GM06990 (cell line): Measurements from ENCODE around the gene INSYN2A.

Experiments used
- DNase-seq: peaks from one replicate; pipeline ENCODE4 v3.0.0-alpha.2; 2011; ENCODE audit not compliant: insufficient read length; ENCODE audit errors: extremely low read depth
- H3K27me3 ChIP-seq: replicated peaks from 2 replicates; pipeline ENCODE4 v1.6.0; 2011; ENCODE audit warnings: low read length; ENCODE audit not compliant: control insufficient read depth, insufficient read depth
- H3K36me3 ChIP-seq: 2 replicates; pipeline ENCODE4 v1.5.1; 2011; ENCODE audit warnings: low read length; ENCODE audit not compliant: control insufficient read depth, insufficient read depth
- H3K4me3 ChIP-seq: replicated peaks from 2 replicates; pipeline ENCODE4 v1.5.1; 2011; ENCODE audit warnings: low read depth, mild to moderate bottlenecking, control low read depth, low read length
- CTCF ChIP-seq: IDR thresholded peaks from 2 replicates; pipeline ENCODE4 v1.5.1; 2011; ENCODE audit warnings: low read length, control low read depth, mild to moderate bottlenecking, inconsistent platforms; ENCODE audit not compliant: insufficient read depth, poor library complexity, severe bottlenecking

Gene INSYN2A

GRCh38 chr10:127216786-127217185 lies 20.4 kb upstream of the INSYN2A start:
- DNase-seq: no peak
- H3K27me3 ChIP-seq: no peaks in the 10 kb centered on the region
- no peak overlapping the region for H3K4me3 ChIP-seq
- no peak for TF ChIP-seq CTCF
- no peaks in the 10 kb centered on the region for H3K36me3 ChIP-seq

- Histone ChIP-seq H3K27me3 (no peaks in the 10 kb centered on the region), H3K4me3 (no peak overlapping the region), H3K36me3 (no peaks in the 10 kb centered on the region)
- no peak for TF ChIP-seq CTCF
- DNase-seq: no peak
These were observed 19.9 kb upstream of the INSYN2A start for GRCh38 chr10:127216274-127216673.

GRCh38 chr10:127215866-127216265 lies 19.5 kb upstream of the INSYN2A start:
- no peak for DNase-seq
- H3K36me3 ChIP-seq: no peaks in the 10 kb centered on the region
- H3K27me3 ChIP-seq: no peaks in the 10 kb centered on the region
- no peak overlapping the region for H3K4me3 ChIP-seq
- TF ChIP-seq CTCF: no peak

GRCh38 chr10:127210936-127211466 lies 14.6 kb upstream of the INSYN2A start:
- no peak overlapping the region for H3K4me3 ChIP-seq
- no peak for DNase-seq
- TF ChIP-seq CTCF: no peak
- H3K36me3 ChIP-seq: no peaks in the 10 kb centered on the region
- H3K27me3 ChIP-seq: no peaks in the 10 kb centered on the region

GRCh38 chr10:127207081-127207480 lies 10.7 kb upstream of the INSYN2A start:
- Histone ChIP-seq H3K27me3 (no peaks in the 10 kb centered on the region), H3K36me3 (no peaks in the 10 kb centered on the region), H3K4me3 (no peak overlapping the region)
- DNase-seq: no peak
- TF ChIP-seq CTCF: no peak

- DNase-seq: no peak
- Histone ChIP-seq H3K36me3 (no peaks in the 10 kb centered on the region), H3K27me3 (no peaks in the 10 kb centered on the region), H3K4me3 (no peak overlapping the region)
- TF ChIP-seq CTCF: no peak
These were observed 6.7 kb upstream of the INSYN2A start for GRCh38 chr10:127203067-127203466.
